NCI-H510A treated with DMSO at 0.1 percent for 48 hours (cell line): ENCODE data around the gene INTS15.

Source experiments
- DNase-seq: peaks from one replicate; lab custom pipeline; 2025; lab: John Stamatoyannopoulos, UW

INTS15 gene

DNA sequence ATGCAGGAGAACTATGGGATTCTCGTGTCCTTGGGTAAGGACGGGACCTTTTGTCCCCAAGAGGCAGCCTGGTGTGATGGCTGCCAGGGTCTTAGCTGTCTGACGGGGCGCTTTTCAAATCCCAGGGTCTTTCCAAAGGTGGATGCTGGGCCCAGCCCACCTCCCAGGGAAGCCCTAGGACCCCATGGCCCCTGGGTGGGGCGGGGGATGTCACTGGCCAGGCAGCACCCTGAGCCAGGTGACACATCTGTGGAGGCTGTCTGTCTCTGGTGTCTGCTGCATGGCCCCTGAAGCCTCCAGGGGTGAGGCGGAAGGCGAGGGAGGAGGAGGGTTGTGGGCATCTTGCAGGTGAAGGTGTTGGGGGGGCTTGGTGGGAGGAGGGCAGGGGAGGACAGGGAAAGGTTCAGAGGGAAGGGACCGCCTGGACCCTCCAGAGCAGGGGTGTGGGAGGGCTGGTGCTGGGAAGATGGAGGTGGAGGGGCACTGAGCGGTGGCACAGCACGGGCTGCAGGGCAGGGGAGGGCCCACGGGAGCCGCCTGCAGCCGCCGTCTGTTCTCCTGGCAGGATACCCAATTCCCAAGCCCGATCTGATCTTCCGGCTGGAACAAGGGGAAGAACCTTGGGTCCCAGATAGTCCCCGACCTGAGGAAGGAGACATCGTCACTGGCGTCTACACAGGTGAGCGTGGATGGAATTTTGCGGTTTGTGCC is 54.2 kb downstream of the INTS15 start:
- no peak for DNase-seq

GRCh38 chr7:6644728-6645127 is 54.9 kb downstream of the INTS15 start:
- DNase-seq = no peak

DNA sequence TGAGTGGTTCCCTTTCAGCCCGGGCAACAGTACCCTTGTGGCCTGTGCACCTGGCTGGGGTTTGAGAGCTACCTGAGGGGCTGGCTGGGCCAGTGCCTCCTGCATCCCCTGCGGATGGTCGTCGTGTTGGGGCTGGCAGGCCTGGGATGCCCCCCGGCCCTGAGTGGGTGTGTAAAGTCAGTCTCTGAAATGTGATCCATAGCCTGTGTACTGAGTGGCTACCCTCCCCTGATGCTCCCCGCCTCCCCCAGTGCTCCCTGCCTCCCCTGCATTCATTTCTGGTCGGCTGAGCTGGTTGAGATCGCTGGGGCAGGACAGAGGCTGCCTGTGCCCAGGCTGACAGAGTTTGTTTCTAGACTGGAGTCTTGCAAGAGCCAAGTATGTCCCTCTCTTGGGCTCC is 56.6 kb downstream of the INTS15 start:
- no peak for DNase-seq

GRCh38 chr7:6647080-6647479 is 57.3 kb downstream of the INTS15 start:
- no peak for DNase-seq

DNA sequence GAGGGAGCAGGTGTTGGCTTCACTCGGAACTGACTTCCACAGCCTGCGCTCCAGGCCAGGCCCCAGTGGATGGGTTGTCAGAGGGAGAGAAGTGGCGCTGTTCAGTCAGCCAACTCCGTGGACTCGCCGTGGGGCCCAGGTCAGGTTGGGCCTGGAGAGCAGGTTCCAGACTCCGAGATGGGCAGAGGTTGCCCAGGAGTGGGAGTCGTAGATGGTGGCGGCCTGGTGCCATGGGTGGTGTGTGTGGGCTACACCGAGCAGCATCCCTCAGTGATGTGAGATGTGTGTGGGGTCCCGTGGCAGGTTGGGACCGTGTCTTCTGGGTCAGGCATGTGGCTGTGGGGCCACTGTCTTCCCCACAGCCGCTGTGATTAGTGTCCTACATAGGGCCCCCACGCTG is 57.7 kb downstream of the INTS15 start:
- no peak for DNase-seq

- no peak for DNase-seq
These were observed 58.4 kb downstream of the INTS15 start for GRCh38 chr7:6648066-6648814.

GRCh38 chr7:6648815-6649104 is 58.9 kb downstream of the INTS15 start:
- DNase-seq = no peak

DNA sequence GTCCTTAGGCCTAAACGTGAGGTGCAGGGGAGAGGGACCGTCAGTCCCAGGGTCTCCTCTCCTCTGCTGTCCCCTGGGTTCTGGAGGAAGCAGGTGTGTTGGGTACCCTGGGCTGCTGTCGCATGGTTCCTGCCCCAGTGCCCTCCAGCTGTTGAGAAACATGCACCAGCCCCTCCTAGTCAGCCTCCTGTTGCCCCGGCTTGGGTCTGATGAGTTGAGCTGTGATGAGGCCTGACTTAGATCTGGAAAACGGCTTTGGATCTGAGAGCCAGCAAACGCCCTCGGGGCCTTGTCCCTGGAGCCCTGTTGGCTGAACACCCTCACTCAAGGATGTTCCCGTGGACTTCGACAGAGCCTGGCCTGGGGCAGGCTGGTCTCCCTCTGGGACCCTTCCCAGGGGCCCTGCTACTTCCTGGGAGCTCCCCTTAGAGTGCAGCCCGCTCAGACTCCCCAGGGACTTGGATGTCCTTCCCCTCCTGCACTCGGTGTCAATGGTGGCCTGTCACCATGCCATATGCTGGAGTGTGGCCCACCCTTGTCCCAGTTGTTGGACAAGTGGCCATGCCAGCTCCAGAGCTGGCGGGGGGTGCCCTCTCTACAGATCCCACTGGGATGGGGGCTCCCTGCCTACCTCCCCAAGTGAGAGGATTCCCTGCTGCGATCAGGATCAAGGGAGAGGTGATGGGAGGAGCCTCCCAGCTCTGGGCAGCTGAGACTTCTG is 59.6 kb downstream of the INTS15 start:
- DNase-seq = no peak

- DNase-seq = no peak
These were observed 60.3 kb downstream of the INTS15 start for GRCh38 chr7:6650086-6650485.

- DNase-seq = no peak
These were observed 60.7 kb downstream of the INTS15 start for GRCh38 chr7:6650521-6651011.

GRCh38 chr7:6651851-6652445 is 62.1 kb downstream of the INTS15 start:
- no peak for DNase-seq

DNA sequence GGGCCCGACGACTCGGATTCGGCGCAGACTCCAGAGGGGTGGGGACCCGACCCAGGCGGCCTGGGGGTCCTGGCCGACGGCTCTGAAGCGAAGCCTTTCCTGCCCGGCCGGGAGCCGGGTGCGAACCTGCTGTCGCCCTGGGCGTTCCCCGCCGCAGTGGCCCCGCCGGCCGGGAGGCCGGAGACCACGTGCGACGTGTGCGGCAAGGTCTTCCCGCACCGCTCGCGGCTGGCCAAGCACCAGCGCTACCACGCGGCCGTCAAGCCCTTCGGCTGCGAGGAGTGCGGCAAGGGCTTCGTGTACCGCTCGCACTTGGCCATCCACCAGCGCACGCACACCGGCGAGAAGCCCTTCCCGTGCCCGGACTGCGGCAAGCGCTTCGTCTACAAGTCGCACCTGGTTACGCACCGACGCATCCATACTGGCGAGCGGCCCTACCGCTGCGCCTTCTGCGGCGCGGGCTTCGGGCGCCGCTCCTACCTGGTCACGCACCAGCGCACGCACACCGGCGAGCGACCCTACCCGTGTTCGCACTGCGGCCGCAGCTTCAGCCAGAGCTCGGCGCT is 62.7 kb downstream of the INTS15 start:
- no peak for DNase-seq

DNA sequence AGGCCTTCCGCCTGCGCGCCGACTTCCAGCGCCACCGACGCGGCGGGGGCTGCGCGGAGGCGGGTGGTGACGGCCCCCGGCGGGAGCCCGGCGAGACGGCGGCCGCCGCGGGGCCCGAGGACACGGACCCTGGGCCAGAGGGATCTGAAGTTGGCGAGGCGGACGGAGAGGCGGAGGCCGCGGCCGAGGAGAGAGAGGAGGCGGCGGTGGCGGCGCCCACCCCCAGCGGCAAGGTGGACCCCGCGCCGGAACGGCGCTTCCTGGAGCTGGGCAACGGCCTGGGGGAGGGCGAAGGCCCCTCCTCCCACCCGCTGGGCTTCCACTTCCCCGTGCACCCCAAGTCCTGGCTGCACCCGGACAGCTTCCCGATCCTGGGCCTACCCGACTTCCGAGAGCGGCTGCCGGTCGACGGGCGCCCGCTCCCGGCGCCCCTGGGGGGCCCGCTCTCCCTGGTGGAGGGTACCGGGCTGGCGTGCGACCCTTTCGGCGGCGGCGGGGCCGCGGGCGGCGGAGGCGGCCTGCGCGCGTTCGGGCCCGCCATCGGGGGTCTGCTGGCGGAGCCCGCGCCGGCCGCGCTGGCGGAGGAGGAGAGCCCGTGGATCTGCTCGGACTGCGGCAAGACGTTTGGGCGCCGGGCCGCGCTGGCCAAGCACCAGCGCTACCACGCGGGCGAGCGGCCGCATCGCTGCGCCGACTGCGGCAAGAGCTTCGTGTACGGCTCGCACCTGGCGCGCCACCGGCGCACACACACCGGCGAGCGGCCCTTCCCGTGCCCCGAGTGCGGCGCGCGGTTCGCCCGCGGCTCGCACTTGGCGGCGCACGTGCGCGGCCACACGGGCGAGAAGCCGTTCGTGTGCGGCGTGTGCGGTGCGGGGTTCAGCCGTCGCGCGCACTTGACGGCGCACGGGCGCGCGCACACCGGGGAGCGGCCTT is 63.5 kb downstream of the INTS15 start:
- no peak for DNase-seq

DNA sequence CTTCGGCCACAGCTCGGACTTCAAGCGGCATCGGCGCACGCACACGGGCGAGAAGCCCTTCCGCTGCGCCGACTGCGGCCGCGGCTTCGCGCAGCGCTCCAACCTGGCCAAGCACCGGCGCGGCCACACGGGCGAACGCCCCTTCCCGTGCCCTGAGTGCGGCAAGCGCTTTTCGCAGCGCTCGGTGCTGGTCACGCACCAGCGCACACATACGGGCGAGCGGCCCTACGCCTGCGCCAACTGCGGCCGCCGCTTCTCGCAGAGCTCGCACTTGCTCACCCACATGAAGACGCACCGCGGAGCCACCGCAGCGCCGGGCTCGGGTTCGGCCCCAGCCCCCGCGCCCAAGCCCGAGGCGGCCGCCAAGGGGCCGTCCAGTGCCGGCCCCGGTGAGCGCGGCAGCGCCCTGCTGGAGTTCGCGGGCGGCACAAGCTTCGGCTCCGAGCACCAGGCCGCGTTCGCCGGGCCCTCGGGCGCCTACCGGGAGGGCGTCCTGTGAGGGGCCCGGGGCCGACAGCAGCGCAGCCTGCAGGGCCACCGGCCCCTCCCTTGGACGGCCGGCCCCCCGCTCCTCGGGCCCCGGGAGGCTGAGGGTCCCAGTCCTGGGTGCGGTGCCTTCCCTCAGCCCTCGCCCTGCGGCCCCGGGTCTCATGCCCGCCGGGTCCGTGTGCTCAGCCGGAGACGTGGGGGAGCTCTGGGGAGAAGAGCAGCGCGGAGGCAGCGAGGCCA is 64.5 kb downstream of the INTS15 start:
- DNase-seq = no peak

DNA sequence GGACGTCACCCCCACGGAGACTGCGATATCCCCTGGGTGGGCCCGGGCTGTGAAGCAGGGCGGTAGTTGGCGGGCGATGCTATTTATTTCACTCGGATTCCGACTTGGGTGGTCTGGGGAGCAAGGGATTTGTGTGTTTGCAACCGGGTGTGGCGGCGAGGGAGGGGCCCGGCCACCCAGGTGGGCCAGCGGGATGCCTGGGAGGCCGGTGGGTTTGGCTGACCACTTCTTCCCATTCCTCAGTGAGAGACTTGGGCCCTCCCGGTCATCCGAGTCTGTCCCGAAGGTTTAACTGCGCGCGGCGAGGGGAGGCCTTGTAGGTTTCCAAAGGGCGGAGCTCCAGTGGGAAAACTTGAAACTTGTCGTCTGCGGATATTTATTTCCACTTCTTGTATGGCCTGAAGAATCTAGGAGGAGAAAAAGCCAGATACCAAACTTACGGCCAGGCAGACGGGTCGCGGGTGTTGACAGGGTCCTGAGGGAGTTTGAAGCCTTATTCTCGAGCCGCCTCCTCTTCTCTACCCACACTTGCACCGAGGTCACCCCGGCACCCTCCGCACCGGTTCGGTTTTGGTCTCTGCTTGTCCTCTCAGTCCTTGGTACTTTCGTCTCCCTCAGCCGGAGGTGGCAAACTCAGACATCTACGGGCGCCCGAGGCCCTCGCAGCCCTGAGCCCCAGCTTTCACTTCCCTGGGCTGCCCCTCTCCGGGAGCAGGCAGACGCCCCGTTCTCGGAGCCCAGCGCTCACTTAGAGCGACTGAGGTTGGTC is 65.2 kb downstream of the INTS15 start:
- DNase-seq = no peak

GRCh38 chr7:6655636-6656385 is 66.0 kb downstream of the INTS15 start:
- no peak for DNase-seq

DNA sequence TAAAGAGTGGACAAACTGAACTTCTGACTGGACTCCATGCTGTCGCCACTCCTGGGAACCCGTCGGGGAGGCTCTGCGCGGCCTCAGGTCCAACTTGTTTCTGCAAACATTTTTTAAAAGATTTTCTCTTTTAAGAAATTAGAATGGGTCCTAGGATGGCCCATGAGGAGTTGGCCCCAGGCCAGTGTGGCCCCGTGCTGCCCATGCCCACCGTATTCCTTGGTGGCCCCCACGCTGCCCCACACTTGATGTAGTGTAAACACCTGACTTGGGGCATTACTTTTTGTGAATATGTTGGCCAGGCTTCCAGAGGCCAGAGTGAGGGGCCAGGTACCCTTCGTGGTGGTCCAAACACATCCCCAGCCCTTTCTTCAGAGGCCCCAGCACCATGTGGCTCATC is 66.6 kb downstream of the INTS15 start:
- no peak for DNase-seq
